ENCODE data around the gene KIF15. TPM values are rescaled to one million over a fixed set of nuclear protein-coding genes. Genes with fewer than 3 reads are reported as not detected.
"Not testable (repeated sequence)": the region's sequence is repeated elsewhere in the genome, so short reads cannot be mapped to it uniquely, and the experiment has no call there.

Gene KIF15
- total RNA-seq, 1 experiment from 2014 or later: 28.9 TPM

- Histone ChIP-seq H3K27ac (no peak overlapping the region), H3K4me1 (replicated peaks) (no peaks in the 10 kb centered on the region), H3K27me3 (replicated peaks) (no peaks in the 10 kb centered on the region), H3K4me3 (no peak overlapping the region), H3K9me3 (replicated peaks) (peaks cover 6% of the 10 kb centered on the region; the same call in 1 of the 2 replicates), H3K36me3 (peaks cover 65% of the 10 kb centered on the region)
- DNase-seq (ENCODE audit: low read depth in 1 of 2, low spot score in 2 of 2): no peak
Observed at GRCh38 chr3:44833394-44833793, 71.8 kb downstream of the KIF15 start.

- Histone ChIP-seq H3K27ac (no peak overlapping the region), H3K9me3 (replicated peaks) (peaks cover 6% of the 10 kb centered on the region; the same call in 1 of the 2 replicates), H3K27me3 (replicated peaks) (no peaks in the 10 kb centered on the region), H3K4me3 (no peak overlapping the region), H3K36me3 (peaks cover 62% of the 10 kb centered on the region), H3K4me1 (replicated peaks) (no peaks in the 10 kb centered on the region)
- DNase-seq (ENCODE audit: low read depth in 1 of 2, low spot score in 2 of 2): no peak
Observed at GRCh38 chr3:44835684-44836083, 74.1 kb downstream of the KIF15 start.

- DNase-seq (ENCODE audit: low read depth in 1 of 2, low spot score in 2 of 2): no peak
Observed at GRCh38 chr3:44842376-44842775, 80.8 kb downstream of the KIF15 start.

GRCh38 chr3:44845528-44846520 lies 84.2 kb downstream of the KIF15 start:
- DNase-seq (ENCODE audit: low read depth in 1 of 2, low spot score in 2 of 2): no peak
- Histone ChIP-seq H3K4me3 (no peak overlapping the region), H3K9me3 (replicated peaks) (no peaks in the 10 kb centered on the region), H3K36me3 (peaks cover 49% of the 10 kb centered on the region), H3K27ac (no peak overlapping the region), H3K4me1 (replicated peaks) (no peaks in the 10 kb centered on the region), H3K27me3 (replicated peaks) (no peaks in the 10 kb centered on the region)

More at GRCh38 chr3:44842376-44842775, 80.8 kb downstream of the KIF15 start:
- no peak overlapping the region for H3K27ac ChIP-seq
- no peaks in the 10 kb centered on the region for H3K9me3 ChIP-seq (replicated peaks)
- H3K4me3 ChIP-seq: no peak overlapping the region
- H3K27me3 ChIP-seq (replicated peaks): no peaks in the 10 kb centered on the region
- H3K36me3 ChIP-seq: peaks cover 59% of the 10 kb centered on the region
- no peaks in the 10 kb centered on the region for H3K4me1 ChIP-seq (replicated peaks)

GRCh38 chr3:44848634-44849033 lies 87.0 kb downstream of the KIF15 start:
- Histone ChIP-seq H3K27ac (no peak overlapping the region), H3K4me1 (replicated peaks) (no peaks in the 10 kb centered on the region), H3K4me3 (no peak overlapping the region), H3K9me3 (replicated peaks) (no peaks in the 10 kb centered on the region), H3K36me3 (peaks cover 51% of the 10 kb centered on the region), H3K27me3 (replicated peaks) (no peaks in the 10 kb centered on the region)
- DNase-seq (ENCODE audit: low read depth in 1 of 2, low spot score in 2 of 2): no peak

- not testable (repeated sequence) for H3K27me3 ChIP-seq (replicated peaks); H3K4me1 ChIP-seq (replicated peaks); H3K27ac ChIP-seq; H3K4me3 ChIP-seq; DNase-seq (ENCODE audit: low read depth in 1 of 2, low spot score in 2 of 2); H3K9me3 ChIP-seq (replicated peaks)
- peaks cover 40% of the 10 kb centered on the region for H3K36me3 ChIP-seq
Observed at GRCh38 chr3:44856663-44857062, 95.1 kb downstream of the KIF15 start.

GRCh38 chr3:44860117-44860516 lies 98.5 kb downstream of the KIF15 start:
- H3K9me3 ChIP-seq (replicated peaks): no peaks in the 10 kb centered on the region

GRCh38 chr3:44861412-44862225 lies 100.0 kb downstream of the KIF15 start, which contains the start of gene TMEM42:
Gene TMEM42, plus strand, starts transcription at chr3:44861912. Its CDS starts 13 bp downstream, at chr3:44861925.
- Histone ChIP-seq H3K4me1 (replicated peaks) (peaks cover 12% of the 10 kb centered on the region), H3K27me3 (replicated peaks) (no peaks in the 10 kb centered on the region), H3K9me3 (replicated peaks) (no peaks in the 10 kb centered on the region), H3K36me3 (peaks cover 7% of the 10 kb centered on the region), H3K27ac (peak within 1 kb of the TSS; percentile 87), H3K4me3 (peak within 1 kb of the TSS; percentile 73)
- DNase-seq (ENCODE audit: low read depth in 1 of 2, low spot score in 2 of 2): peak; percentile 83 to 89

More at GRCh38 chr3:44860117-44860516, 98.5 kb downstream of the KIF15 start:
- DNase-seq (ENCODE audit: low read depth in 1 of 2, low spot score in 2 of 2): no peak
- no peaks in the 10 kb centered on the region for H3K27me3 ChIP-seq (replicated peaks)
- H3K27ac ChIP-seq: no peak overlapping the region
- peaks cover 12% of the 10 kb centered on the region for H3K4me1 ChIP-seq (replicated peaks)
- H3K36me3 ChIP-seq: peaks cover 9% of the 10 kb centered on the region
- H3K4me3 ChIP-seq: no peak overlapping the region

- peak overlapping the region; percentile 73 for H3K4me3 ChIP-seq
- H3K9me3 ChIP-seq (replicated peaks): no peaks in the 10 kb centered on the region
- H3K27me3 ChIP-seq (replicated peaks): no peaks in the 10 kb centered on the region
- DNase-seq (ENCODE audit: low read depth in 1 of 2, low spot score in 2 of 2): peak in 1 of 2 experiments; percentile 27
- H3K27ac ChIP-seq: peak overlapping the region; percentile 87; the same call in 1 of the 2 replicates
- H3K4me1 ChIP-seq (replicated peaks): peaks cover 12% of the 10 kb centered on the region
- H3K36me3 ChIP-seq: peaks cover 7% of the 10 kb centered on the region
Observed at GRCh38 chr3:44862226-44862637, 100.6 kb downstream of the KIF15 start.

GRCh38 chr3:44865272-44866035 lies 103.9 kb downstream of the KIF15 start:
- Histone ChIP-seq H3K36me3 (peaks cover 7% of the 10 kb centered on the region), H3K9me3 (replicated peaks) (no peaks in the 10 kb centered on the region), H3K4me3 (no peak overlapping the region), H3K27ac (no peak overlapping the region), H3K4me1 (replicated peaks) (peaks cover 12% of the 10 kb centered on the region), H3K27me3 (replicated peaks) (no peaks in the 10 kb centered on the region)
- no peak for DNase-seq (ENCODE audit: low read depth in 1 of 2, low spot score in 2 of 2)

GRCh38 chr3:44867421-44868111 lies 106.0 kb downstream of the KIF15 start:
- H3K4me3 ChIP-seq: no peak overlapping the region
- no peak overlapping the region for H3K27ac ChIP-seq
- H3K9me3 ChIP-seq (replicated peaks): no peaks in the 10 kb centered on the region
- no peak for DNase-seq (ENCODE audit: low read depth in 1 of 2, low spot score in 2 of 2)
- H3K4me1 ChIP-seq (replicated peaks): peaks cover 2% of the 10 kb centered on the region; the same call in 1 of the 2 replicates
- no peaks in the 10 kb centered on the region for H3K27me3 ChIP-seq (replicated peaks)
- no peaks in the 10 kb centered on the region for H3K36me3 ChIP-seq

GRCh38 chr3:44870375-44871061 lies 108.9 kb downstream of the KIF15 start:
- no peak overlapping the region for H3K27ac ChIP-seq
- no peaks in the 10 kb centered on the region for H3K27me3 ChIP-seq (replicated peaks)
- H3K36me3 ChIP-seq: no peaks in the 10 kb centered on the region
- H3K4me1 ChIP-seq (replicated peaks): no peaks in the 10 kb centered on the region
- no peak for DNase-seq (ENCODE audit: low read depth in 1 of 2, low spot score in 2 of 2)
- no peak overlapping the region for H3K4me3 ChIP-seq
- no peaks in the 10 kb centered on the region for H3K9me3 ChIP-seq (replicated peaks)

All from SJSA1 (cell line).